Left lung (tissue), 10 donors: ENCODE measurements around the gene PYGB. TPM values are rescaled to one million over a fixed set of nuclear protein-coding genes. Genes with fewer than 3 reads are reported as not detected.

Source experiments
- ATAC-seq: fragments of 200-7000 bp; cut with Tn5 transposase; one replicate; pipeline ENCODE4 v1.9.1; 2020; ENCODE audit warnings: moderate library complexity
- DNase-seq, 4 donors: peaks; one replicate each; pipeline ENCODE4 v3.0.0-alpha.2; 2013 to 2020
- H3K27ac ChIP-seq, 2 donors: fragments of 200-600 bp; sonication (generic) in 1 of 2; one replicate each; pipeline versions ENCODE4 v1.5.0 to v1.8.0; 2020 to 2021
- H3K27me3 ChIP-seq, 2 donors: fragments of 200-600 bp; sonication (generic) in 1 of 2; one replicate each; pipeline versions ENCODE4 v1.5.0 to v1.8.0; 2020 to 2021
- H3K36me3 ChIP-seq, 2 donors: fragments of 200-600 bp; sonication (generic) in 1 of 2; one replicate each; pipeline versions ENCODE4 v1.5.0 to v1.8.0; 2020 to 2021
- H3K4me1 ChIP-seq, 2 donors: fragments of 200-600 bp; one replicate each; pipeline ENCODE4 v1.8.0; 2021
- H3K4me3 ChIP-seq, 2 donors: fragments of 200-600 bp; sonication (generic) in 1 of 2; one replicate each; pipeline versions ENCODE4 v1.5.0 to v1.8.0; 2020 to 2021; ENCODE audit warnings: mild to moderate bottlenecking in 1 of 2
- H3K9me3 ChIP-seq, 2 donors: fragments of 200-600 bp; sonication (generic) in 1 of 2; one replicate each; pipeline versions ENCODE4 v1.5.0 to v1.8.0; 2020 to 2021
- CTCF ChIP-seq, 2 donors: fragments of 200-600 bp; sonication (generic) in 1 of 2; IDR thresholded peaks; one replicate each; pipeline versions ENCODE4 v1.5.0 to v1.8.0; 2021; ENCODE audit warnings: antibody characterized with exemption in 2 of 2
- intact Hi-C, 2 donors: fragments of 100-400 bp; cut with DNase I; formaldehyde crosslinking; loops; one replicate each; pipeline versions ENCODE4 v1.11.2 to v1.14.2; 2022
- polyA plus RNA-seq, 6 donors: library from polyadenylated mRNA; unstranded; fragments of 120-200 nt; gene quantifications; one replicate each; pipeline ENCODE4 v1.2.1, GENCODE V29; 2013; ENCODE audit not compliant: insufficient read length in 6 of 6
- total RNA-seq, 2 donors: library from RNA; stranded (reverse); fragmentation: NEBNext Ultra II Directional; extraction: Animal tissue kit (Norgen Biotek cat#: 25700); gene quantifications; one replicate each; pipeline ENCODE4 v1.2.1, GENCODE V29; 2021
- donor health status: DM: no; HTN: yes; CAD: no.
- donor health status: DM: no; HTN: no; CAD: no.

PYGB gene
- total and polyA plus RNA-seq, 8 donors: 37.8 to 81.3 (median 47.8) TPM

GRCh38 chr20:25251019-25251418 lies 3.1 kb downstream of the PYGB start:
- no peak overlapping the region for H3K27ac ChIP-seq
- H3K4me1 ChIP-seq: peaks cover 6 to 67% of the 10 kb centered on the region in 2 donors
- H3K36me3 ChIP-seq: no peaks in the 10 kb centered on the region
- no peaks in the 10 kb centered on the region for H3K9me3 ChIP-seq
- H3K4me3 ChIP-seq: no peak overlapping the region
- ATAC-seq (no peak), DNase-seq (no peak)
- intact Hi-C loops: no loop called here
- no peaks in the 10 kb centered on the region for H3K27me3 ChIP-seq
- TF ChIP-seq CTCF (IDR thresholded peaks at IDR 0.05): no peak

- Histone ChIP-seq H3K27ac (no peak overlapping the region), H3K4me1 (peaks cover 6 to 66% of the 10 kb centered on the region in 2 donors), H3K9me3 (no peaks in the 10 kb centered on the region), H3K36me3 (no peaks in the 10 kb centered on the region), H3K4me3 (no peak overlapping the region), H3K27me3 (no peaks in the 10 kb centered on the region)
- DNase-seq: no peak
- intact Hi-C loops: no loop called here
- TF ChIP-seq CTCF (IDR thresholded peaks at IDR 0.05): no peak
- no peak for ATAC-seq
These were observed 3.7 kb downstream of the PYGB start for GRCh38 chr20:25251558-25251957.

GRCh38 chr20:25252230-25252651 lies 4.4 kb downstream of the PYGB start:
- Histone ChIP-seq H3K4me3 (no peak overlapping the region), H3K9me3 (no peaks in the 10 kb centered on the region), H3K27me3 (no peaks in the 10 kb centered on the region), H3K4me1 (peaks cover 6 to 60% of the 10 kb centered on the region in 2 donors), H3K27ac (no peak overlapping the region), H3K36me3 (no peaks in the 10 kb centered on the region)
- intact Hi-C loops: no loop called here
- no peak for ATAC-seq
- TF ChIP-seq CTCF (IDR thresholded peaks at IDR 0.05): no peak
- DNase-seq: no peak

GRCh38 chr20:25252686-25253421 lies 5.0 kb downstream of the PYGB start:
- no peak for TF ChIP-seq CTCF (IDR thresholded peaks at IDR 0.05)
- H3K4me3 ChIP-seq: no peak overlapping the region
- H3K36me3 ChIP-seq: no peaks in the 10 kb centered on the region
- DNase-seq (no peak), ATAC-seq (no peak)
- H3K27me3 ChIP-seq: no peaks in the 10 kb centered on the region
- H3K27ac ChIP-seq: no peak overlapping the region
- H3K9me3 ChIP-seq: no peaks in the 10 kb centered on the region
- H3K4me1 ChIP-seq: peaks cover 6 to 58% of the 10 kb centered on the region in 2 donors
- intact Hi-C loops: no loop called here

GRCh38 chr20:25253606-25254275 lies 5.9 kb downstream of the PYGB start:
- intact Hi-C loops: no loop called here
- TF ChIP-seq CTCF (IDR thresholded peaks at IDR 0.05): no peak
- H3K36me3 ChIP-seq: no peaks in the 10 kb centered on the region
- peaks cover 6 to 55% of the 10 kb centered on the region in 2 donors for H3K4me1 ChIP-seq
- no peaks in the 10 kb centered on the region for H3K27me3 ChIP-seq
- ATAC-seq: no peak
- no peaks in the 10 kb centered on the region for H3K9me3 ChIP-seq
- DNase-seq: no peak
- H3K27ac ChIP-seq: no peak overlapping the region
- H3K4me3 ChIP-seq: no peak overlapping the region
